PC-3 (cell line): ENCODE results near the gene PTPN22.

ENCODE experiments used
- EZH2 ChIP-seq: fragments of 300-600 bp; sonication (generic); IDR thresholded peaks from one replicate; pipeline ENCODE4 v1.6.1; 2017; ENCODE audit warnings: antibody characterized with exemption, mild to moderate bottlenecking, low read length; ENCODE audit not compliant: unreplicated experiment
- EZH2phosphoT487 ChIP-seq: fragments of 300-600 bp; sonication (generic); IDR thresholded peaks from 2 replicates; pipeline ENCODE4 v1.6.1; 2018; ENCODE audit warnings: mild to moderate bottlenecking, antibody characterized with exemption, low read length, borderline replicate concordance
- TF ChIP-seq, protein P1 (sequence below): fragments of 300-600 bp; sonication (generic); conservative IDR thresholded peaks from 2 replicates; pipeline ENCODE4 v1.5.1; 2017; ENCODE audit warnings: antibody characterized with exemption, low read depth, mild to moderate bottlenecking, low read length

DNA sequence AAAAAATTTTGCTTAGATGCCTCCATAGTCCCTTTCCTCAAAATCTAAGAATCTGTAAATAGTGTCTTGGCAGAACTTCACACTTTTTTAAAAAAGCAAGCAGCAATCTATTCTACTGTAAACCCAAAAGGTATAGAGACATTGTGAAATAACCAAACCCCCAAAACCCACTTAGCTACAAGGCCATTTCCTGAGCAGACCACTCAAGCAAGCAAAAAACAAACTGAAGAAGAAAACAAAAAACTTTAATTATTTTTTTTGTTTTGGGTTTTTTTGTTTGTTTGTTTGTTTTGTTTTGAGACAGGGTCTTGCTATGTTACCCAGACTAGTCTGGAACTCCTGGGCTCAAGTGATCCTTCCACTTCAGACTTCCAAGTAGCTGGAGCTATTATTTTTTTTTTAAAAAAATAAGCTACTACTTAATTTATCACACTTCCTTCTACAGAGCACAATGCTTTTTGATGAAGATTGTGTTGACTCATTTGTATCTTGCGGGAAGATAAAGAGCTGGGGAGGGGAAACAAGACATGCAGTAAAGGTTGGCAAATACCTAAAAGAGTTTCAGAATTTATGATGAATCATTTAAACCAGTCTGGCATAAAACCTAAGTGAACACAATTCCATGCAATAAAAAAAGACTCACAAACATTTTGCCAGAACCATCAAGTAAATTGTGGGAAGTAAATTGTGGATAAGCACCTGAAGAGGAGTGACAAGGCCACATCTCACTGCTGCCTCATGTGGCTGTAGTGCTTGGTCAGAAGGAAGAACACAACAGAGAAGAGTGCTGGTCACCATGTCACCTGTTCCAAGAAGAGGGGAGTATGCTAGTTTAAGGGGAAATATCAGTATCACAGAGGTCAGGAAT is 2.7 kb upstream of the PTPN22 start:
- TF ChIP-seq, protein P1, sequence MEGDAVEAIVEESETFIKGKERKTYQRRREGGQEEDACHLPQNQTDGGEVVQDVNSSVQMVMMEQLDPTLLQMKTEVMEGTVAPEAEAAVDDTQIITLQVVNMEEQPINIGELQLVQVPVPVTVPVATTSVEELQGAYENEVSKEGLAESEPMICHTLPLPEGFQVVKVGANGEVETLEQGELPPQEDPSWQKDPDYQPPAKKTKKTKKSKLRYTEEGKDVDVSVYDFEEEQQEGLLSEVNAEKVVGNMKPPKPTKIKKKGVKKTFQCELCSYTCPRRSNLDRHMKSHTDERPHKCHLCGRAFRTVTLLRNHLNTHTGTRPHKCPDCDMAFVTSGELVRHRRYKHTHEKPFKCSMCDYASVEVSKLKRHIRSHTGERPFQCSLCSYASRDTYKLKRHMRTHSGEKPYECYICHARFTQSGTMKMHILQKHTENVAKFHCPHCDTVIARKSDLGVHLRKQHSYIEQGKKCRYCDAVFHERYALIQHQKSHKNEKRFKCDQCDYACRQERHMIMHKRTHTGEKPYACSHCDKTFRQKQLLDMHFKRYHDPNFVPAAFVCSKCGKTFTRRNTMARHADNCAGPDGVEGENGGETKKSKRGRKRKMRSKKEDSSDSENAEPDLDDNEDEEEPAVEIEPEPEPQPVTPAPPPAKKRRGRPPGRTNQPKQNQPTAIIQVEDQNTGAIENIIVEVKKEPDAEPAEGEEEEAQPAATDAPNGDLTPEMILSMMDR, result peak; percentile 66
- TF ChIP-seq EZH2phosphoT487 (no peak), EZH2 (no peak)
